GM12864 (cell line): ENCODE data around the gene MRPS26.
"Not testable (repeated sequence)": the region's sequence is repeated elsewhere in the genome, so short reads cannot be mapped to it uniquely, and the experiment has no call there.

ENCODE experiments used
- DNase-seq: peaks from one replicate; pipeline ENCODE4 v3.0.0-alpha.2; 2011; ENCODE audit warnings: low read depth
- H3K4me3 ChIP-seq: 2 replicates; pipeline ENCODE4 v1.5.1; 2011; ENCODE audit warnings: mild to moderate bottlenecking, low read depth, low read length, control low read depth
- CTCF ChIP-seq: IDR thresholded peaks from 2 replicates; pipeline ENCODE4 v1.5.1; 2011; ENCODE audit warnings: low read depth, mild to moderate bottlenecking, moderate library complexity, low read length, control low read depth, inconsistent platforms; ENCODE audit errors: missing control alignments

Gene MRPS26

GRCh38 chr20:3071266-3071609 is 25.4 kb downstream of the MRPS26 start:
- H3K4me3 ChIP-seq: no peak overlapping the region
- no peak for DNase-seq
- TF ChIP-seq CTCF: no peak

GRCh38 chr20:3071610-3072529 is 26.0 kb downstream of the MRPS26 start, which contains the start of gene OXT:
Gene OXT, plus strand, starts transcription at chr20:3071620. Its CDS starts 36 bp downstream, at chr20:3071656.
- no peak for DNase-seq

GRCh38 chr20:3072530-3073250 is 26.8 kb downstream of the MRPS26 start:
- DNase-seq: no peak
- no peak overlapping the region for H3K4me3 ChIP-seq
- no peak for TF ChIP-seq CTCF

More at GRCh38 chr20:3071610-3072529, 26.0 kb downstream of the MRPS26 start, which contains the start of gene OXT:
- no peak for TF ChIP-seq CTCF
- peak within 1 kb of the TSS; percentile 23; the same call in 1 of the 2 replicates for H3K4me3 ChIP-seq

- not testable (repeated sequence) for H3K4me3 ChIP-seq, DNase-seq
These were observed 27.4 kb downstream of the MRPS26 start for GRCh38 chr20:3073251-3073643.

DNA sequence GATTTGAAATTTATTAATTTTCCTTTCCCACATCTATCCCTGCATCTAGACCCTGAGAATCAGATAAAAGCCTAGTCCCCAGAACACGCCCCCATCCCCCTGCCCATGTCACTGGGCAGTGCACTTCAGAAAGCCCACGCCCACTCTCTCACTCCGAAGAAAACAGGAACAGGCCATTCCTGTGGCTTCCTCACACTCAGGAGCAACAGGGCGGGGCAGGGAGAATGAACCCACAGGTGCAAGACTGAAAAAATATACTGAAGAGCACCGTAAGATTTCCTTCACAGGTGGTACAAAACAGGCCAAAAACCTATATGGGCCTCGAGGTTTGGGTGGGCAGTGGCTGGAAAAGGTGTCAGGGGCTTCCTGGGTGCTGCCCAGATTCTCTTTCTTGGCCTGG is 29.0 kb downstream of the MRPS26 start:
- no peak for DNase-seq
- no peak overlapping the region for H3K4me3 ChIP-seq
- no peak for TF ChIP-seq CTCF

GRCh38 chr20:3075315-3075714 is 29.5 kb downstream of the MRPS26 start:
- not testable (repeated sequence) for H3K4me3 ChIP-seq, DNase-seq

GRCh38 chr20:3077618-3078134 is 31.8 kb downstream of the MRPS26 start:
- no peak overlapping the region for H3K4me3 ChIP-seq
- no peak for TF ChIP-seq CTCF
- DNase-seq: no peak
